Muscle of leg (tissue), 11 donors: ENCODE measurements around the gene RABGAP1L. TPM values are rescaled to one million over a fixed set of nuclear protein-coding genes. Genes with fewer than 3 reads are reported as not detected.
"Not testable (repeated sequence)": the region's sequence is repeated elsewhere in the genome, so short reads cannot be mapped to it uniquely, and the experiment has no call there.

ENCODE experiments used
- DNase-seq: peaks from one replicate; pipeline ENCODE4 v3.0.0; 2013
- H3K27ac ChIP-seq: one replicate; pipeline ENCODE4 v1.5.1; 2013; ENCODE audit warnings: mild to moderate bottlenecking, low read length, control low read depth
- H3K27me3 ChIP-seq: one replicate; pipeline ENCODE4 v1.6.1; 2013; ENCODE audit warnings: low read length; ENCODE audit not compliant: control insufficient read depth, insufficient read depth
- H3K36me3 ChIP-seq: one replicate; pipeline ENCODE4 v1.6.1; 2013; ENCODE audit warnings: low read length; ENCODE audit not compliant: control insufficient read depth, insufficient read depth
- H3K4me1 ChIP-seq: one replicate; pipeline ENCODE4 v1.6.1; 2013; ENCODE audit warnings: low read length; ENCODE audit not compliant: control insufficient read depth, insufficient read depth
- H3K4me3 ChIP-seq: one replicate; pipeline ENCODE4 v1.5.1; 2013; ENCODE audit warnings: low read length, control low read depth
- H3K9me3 ChIP-seq: replicated peaks from 2 replicates; pipeline ENCODE4 v1.6.1; 2013; ENCODE audit warnings: low read depth, low read length; ENCODE audit not compliant: control insufficient read depth
- WGBS: methylation state at CpG from one replicate; pipeline ENCODE4 v1.1.5; 2013; ENCODE audit warnings: missing lambda C conversion rate; ENCODE audit not compliant: insufficient coverage; 5-methylcytosine and 5-hydroxymethylcytosine counted together
- polyA plus RNA-seq, 8 donors: library from polyadenylated mRNA; unstranded; fragments of 120-200 nt; gene quantifications; one replicate each; pipeline versions ENCODE4 v1.2.1 to v1.2.3, GENCODE V29; 2013; ENCODE audit warnings: inconsistent platforms in 1 of 8, low replicate concordance in 1 of 8; ENCODE audit not compliant: insufficient read length in 8 of 8, insufficient read depth in 1 of 8
- total RNA-seq: library from RNA; stranded (reverse); fragments of 120-200 nt; gene quantifications from one replicate; pipeline ENCODE4 v1.2.4, GENCODE V29; 2013

The RABGAP1L gene
- total and polyA plus RNA-seq, 9 donors = 9.8 to 27.2 (median 11.6) TPM

DNA sequence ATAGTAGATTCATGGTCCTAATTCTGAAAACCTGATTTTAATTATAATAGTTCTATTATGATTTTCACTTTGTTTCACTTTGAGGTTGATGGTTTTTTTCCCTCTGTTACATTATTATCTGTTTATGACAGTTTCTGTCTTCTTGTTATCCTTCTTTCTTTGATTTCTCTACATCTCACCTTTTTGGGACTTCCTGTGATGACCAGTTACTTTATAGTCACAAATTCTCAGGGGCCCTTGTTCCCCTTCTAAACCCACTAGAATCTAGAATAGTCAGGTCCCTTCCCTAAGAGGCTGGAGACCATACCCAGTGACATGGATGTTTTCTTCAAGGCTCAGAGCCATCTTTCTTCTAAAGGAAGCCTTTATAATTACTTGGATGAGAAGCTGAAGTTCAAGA is 526.9 kb downstream of the RABGAP1L start:
- Histone ChIP-seq H3K27me3 (no peaks in the 10 kb centered on the region), H3K4me3 (no peak overlapping the region), H3K4me1 (no peaks in the 10 kb centered on the region), H3K9me3 (no peaks in the 10 kb centered on the region), H3K27ac (no peak overlapping the region), H3K36me3 (no peaks in the 10 kb centered on the region)
- no peak for DNase-seq

DNA sequence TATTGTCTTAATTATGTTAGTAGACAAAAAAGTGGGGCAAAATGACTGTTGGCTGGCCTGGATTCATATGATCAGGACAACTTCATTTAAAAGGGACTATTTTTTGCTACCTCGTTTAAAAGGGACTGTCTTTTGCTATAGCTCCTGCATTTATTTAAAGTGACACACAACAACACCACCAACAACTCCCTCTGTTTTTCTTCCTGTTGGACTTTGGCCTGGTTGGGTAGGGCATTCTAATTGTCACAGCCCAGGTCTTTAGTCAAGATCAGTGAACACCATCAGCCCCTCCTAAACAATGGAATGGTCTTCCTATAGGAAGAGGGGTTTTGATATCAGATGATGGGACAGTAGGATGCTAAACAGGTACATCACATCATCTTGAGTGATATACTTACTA is 530.2 kb downstream of the RABGAP1L start:
- no peak overlapping the region for H3K4me3 ChIP-seq

GRCh38 chr1:174690266-174690665 is 530.9 kb downstream of the RABGAP1L start:
- H3K36me3 ChIP-seq = no peaks in the 10 kb centered on the region
- H3K4me1 ChIP-seq = no peaks in the 10 kb centered on the region
- no peak overlapping the region for H3K27ac ChIP-seq
- no peak overlapping the region for H3K4me3 ChIP-seq
- no peaks in the 10 kb centered on the region for H3K27me3 ChIP-seq
- no peaks in the 10 kb centered on the region for H3K9me3 ChIP-seq
- DNase-seq = no peak

More for the DNA sequence above, 530.2 kb downstream of the RABGAP1L start:
- WGBS = 60% methylated on average over 1 of the region's 1 CpG
- H3K36me3 ChIP-seq = no peaks in the 10 kb centered on the region
- H3K27me3 ChIP-seq = no peaks in the 10 kb centered on the region
- no peaks in the 10 kb centered on the region for H3K4me1 ChIP-seq
- no peak for DNase-seq
- no peak overlapping the region for H3K27ac ChIP-seq
- H3K9me3 ChIP-seq = no peaks in the 10 kb centered on the region

DNA sequence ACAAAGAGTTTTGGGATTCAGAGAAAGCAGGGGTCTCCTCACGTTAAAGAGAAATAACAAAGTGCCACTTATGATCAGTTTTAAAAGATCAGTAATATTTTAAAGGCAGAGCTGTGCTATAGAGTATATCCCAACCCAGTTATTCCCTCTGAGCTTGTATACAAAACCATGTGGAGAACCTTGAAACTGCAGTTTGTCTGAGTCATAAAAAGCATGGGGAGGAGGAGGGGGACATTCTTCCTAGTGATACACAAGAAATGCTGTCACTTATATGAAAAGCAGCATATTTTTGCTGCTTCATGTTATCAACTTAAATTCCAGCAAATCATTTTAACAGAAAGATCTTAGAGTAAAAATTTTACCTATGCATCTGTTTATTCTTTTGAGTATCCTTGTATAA is 533.0 kb downstream of the RABGAP1L start:
- no peaks in the 10 kb centered on the region for H3K27me3 ChIP-seq
- WGBS = no CpG with 5 or more reads among the region's 1 CpG
- no peaks in the 10 kb centered on the region for H3K4me1 ChIP-seq
- no peaks in the 10 kb centered on the region for H3K9me3 ChIP-seq
- DNase-seq = no peak
- no peak overlapping the region for H3K27ac ChIP-seq
- H3K36me3 ChIP-seq = no peaks in the 10 kb centered on the region
- no peak overlapping the region for H3K4me3 ChIP-seq

DNA sequence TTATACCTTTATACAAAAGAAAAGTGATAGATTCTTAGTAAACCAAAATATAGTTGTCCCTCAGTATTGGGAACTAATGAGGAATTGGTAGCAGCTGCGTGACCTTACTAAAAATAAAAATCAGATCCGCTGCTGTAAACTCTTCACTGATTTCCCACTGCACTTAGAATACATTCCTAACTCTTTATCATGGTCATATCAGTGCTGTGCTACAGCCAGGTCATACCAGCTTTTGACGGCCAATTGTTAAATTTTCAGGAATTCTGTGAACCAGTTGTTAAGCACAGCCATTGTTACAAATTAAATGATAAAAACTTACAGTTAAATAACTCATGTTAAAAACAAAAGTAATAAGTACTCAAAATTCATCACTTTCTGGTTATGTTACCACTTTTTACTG is 533.8 kb downstream of the RABGAP1L start:
- Histone ChIP-seq H3K4me1 (no peaks in the 10 kb centered on the region), H3K36me3 (no peaks in the 10 kb centered on the region), H3K4me3 (no peak overlapping the region), H3K27ac (no peak overlapping the region), H3K27me3 (no peaks in the 10 kb centered on the region), H3K9me3 (no peaks in the 10 kb centered on the region)
- no CpG with 5 or more reads among the region's 3 CpGs for WGBS
- DNase-seq = no peak

DNA sequence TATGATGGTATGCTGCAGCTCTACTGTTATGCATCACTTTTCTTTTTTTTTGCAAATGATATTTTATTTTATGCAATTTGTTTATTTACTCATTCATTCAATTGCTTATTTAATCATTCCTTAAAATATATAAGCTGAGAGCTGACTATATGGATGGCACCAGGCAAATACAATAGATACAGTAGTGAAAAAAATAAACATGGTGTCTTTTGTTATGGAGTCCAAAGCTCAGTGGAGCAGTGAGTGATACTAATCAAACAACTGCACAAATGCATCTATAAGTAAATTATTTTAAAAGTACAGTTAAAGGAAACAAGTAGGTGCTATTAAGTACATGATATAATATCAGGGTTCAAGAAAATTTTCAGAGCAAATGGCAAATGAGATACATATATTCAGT is 534.2 kb downstream of the RABGAP1L start:
- DNase-seq, H3K4me1 ChIP-seq, H3K27me3 ChIP-seq, H3K36me3 ChIP-seq, H3K9me3 ChIP-seq, H3K4me3 ChIP-seq, H3K27ac ChIP-seq: not testable (repeated sequence)

GRCh38 chr1:174696026-174696821 is 536.9 kb downstream of the RABGAP1L start:
- Histone ChIP-seq H3K27ac (no peak overlapping the region), H3K4me3 (no peak overlapping the region), H3K4me1 (no peaks in the 10 kb centered on the region), H3K36me3 (no peaks in the 10 kb centered on the region), H3K27me3 (no peaks in the 10 kb centered on the region), H3K9me3 (no peaks in the 10 kb centered on the region)
- no peak for DNase-seq
- WGBS = 62% methylated on average over 3 of the region's 5 CpGs

DNA sequence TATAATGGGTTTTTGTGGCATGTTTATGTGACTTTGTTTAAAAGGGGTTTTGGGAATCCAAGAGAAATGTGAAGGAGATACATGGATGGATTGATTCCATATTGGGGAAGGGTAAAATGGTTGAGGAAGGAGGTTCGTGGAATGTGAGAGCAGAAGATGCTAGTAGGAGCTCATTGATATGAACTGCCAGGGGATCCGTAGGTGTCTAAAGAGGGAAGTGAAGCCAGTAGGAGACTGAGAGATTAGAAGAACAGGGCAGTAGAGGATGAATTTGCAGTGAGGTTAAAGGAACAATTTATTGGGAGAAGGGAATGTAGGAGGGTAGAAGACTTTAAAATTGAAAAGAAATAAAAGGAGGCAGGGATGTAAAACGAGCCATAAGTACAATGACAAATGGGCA is 541.0 kb downstream of the RABGAP1L start:
- no peaks in the 10 kb centered on the region for H3K36me3 ChIP-seq
- 69% methylated on average over 2 of the region's 3 CpGs for WGBS
- H3K27ac ChIP-seq = no peak overlapping the region
- H3K4me3 ChIP-seq = no peak overlapping the region
- H3K4me1 ChIP-seq = no peaks in the 10 kb centered on the region
- H3K27me3 ChIP-seq = no peaks in the 10 kb centered on the region
- DNase-seq = no peak
- H3K9me3 ChIP-seq = no peaks in the 10 kb centered on the region

DNA sequence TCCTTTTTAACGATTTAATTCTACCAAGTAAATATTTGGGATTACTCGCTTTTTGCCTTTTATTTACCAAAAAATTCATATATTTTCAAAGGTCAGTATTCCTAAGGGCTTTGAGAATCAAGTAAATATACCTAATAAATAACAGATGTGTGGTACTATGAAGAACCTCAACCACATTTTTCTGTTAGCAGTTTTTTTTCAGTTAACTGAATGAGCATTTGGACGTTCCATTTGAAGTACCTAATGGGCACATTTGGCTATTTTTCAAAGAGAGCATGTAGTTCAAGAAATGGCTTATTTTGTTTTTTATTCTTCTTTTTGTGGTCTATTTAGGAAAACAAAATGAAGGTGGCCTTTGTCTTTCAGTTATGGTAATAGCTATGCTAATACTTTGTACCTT is 541.5 kb downstream of the RABGAP1L start:
- peak; percentile 4 for DNase-seq
- WGBS = 40% methylated on average over 1 of the region's 3 CpGs

GRCh38 chr1:174701565-174701964 is 542.2 kb downstream of the RABGAP1L start:
- WGBS = no CpG with 5 or more reads among the region's 2 CpGs
- Histone ChIP-seq H3K27me3 (no peaks in the 10 kb centered on the region), H3K36me3 (no peaks in the 10 kb centered on the region), H3K4me3 (no peak overlapping the region), H3K4me1 (no peaks in the 10 kb centered on the region), H3K9me3 (no peaks in the 10 kb centered on the region), H3K27ac (no peak overlapping the region)
- DNase-seq = no peak

More for the DNA sequence above, 541.5 kb downstream of the RABGAP1L start:
- H3K27me3 ChIP-seq = no peaks in the 10 kb centered on the region
- no peaks in the 10 kb centered on the region for H3K36me3 ChIP-seq
- no peaks in the 10 kb centered on the region for H3K4me1 ChIP-seq
- H3K9me3 ChIP-seq = no peaks in the 10 kb centered on the region
- H3K27ac ChIP-seq = no peak overlapping the region
- H3K4me3 ChIP-seq = no peak overlapping the region

GRCh38 chr1:174702011-174702410 is 542.7 kb downstream of the RABGAP1L start:
- no peaks in the 10 kb centered on the region for H3K36me3 ChIP-seq
- H3K9me3 ChIP-seq = no peaks in the 10 kb centered on the region
- no peak overlapping the region for H3K4me3 ChIP-seq
- H3K27me3 ChIP-seq = no peaks in the 10 kb centered on the region
- H3K27ac ChIP-seq = no peak overlapping the region
- no peak for DNase-seq
- WGBS = 100% methylated on average over 1 of the region's 2 CpGs
- H3K4me1 ChIP-seq = no peaks in the 10 kb centered on the region
